Glutamatergic neuron (in vitro differentiated cells): ENCODE data around the gene SCPEP1. TPM values are rescaled to one million over a fixed set of nuclear protein-coding genes. Genes with fewer than 3 reads are reported as not detected.

ENCODE experiments used
- DNase-seq: peaks from one replicate; pipeline ENCODE4 v3.0.0; 2022
- H3K27ac Mint-ChIP-seq: one replicate; pipeline ENCODE4 v1.8.0; 2020; ENCODE audit warnings: mild to moderate bottlenecking, mixed read lengths, inconsistent platforms; ENCODE audit not compliant: unreplicated experiment
- H3K27me3 Mint-ChIP-seq: one replicate; pipeline ENCODE4 v1.8.0; 2020; ENCODE audit warnings: mild to moderate bottlenecking, moderate library complexity, mixed read lengths, inconsistent platforms; ENCODE audit not compliant: unreplicated experiment
- H3K36me3 Mint-ChIP-seq: one replicate; pipeline ENCODE4 v1.8.0; 2020; ENCODE audit warnings: mild to moderate bottlenecking, mixed read lengths, inconsistent platforms; ENCODE audit not compliant: unreplicated experiment
- H3K4me1 Mint-ChIP-seq: one replicate; pipeline ENCODE4 v1.8.0; 2020; ENCODE audit warnings: mild to moderate bottlenecking, low read depth, mixed read lengths, inconsistent platforms; ENCODE audit not compliant: unreplicated experiment
- H3K4me3 Mint-ChIP-seq: one replicate; pipeline ENCODE4 v1.8.0; 2020; ENCODE audit warnings: mild to moderate bottlenecking, mixed read lengths, inconsistent platforms; ENCODE audit not compliant: unreplicated experiment
- H3K9me3 Mint-ChIP-seq: one replicate; pipeline ENCODE4 v1.8.0; 2020; ENCODE audit warnings: mild to moderate bottlenecking, moderate library complexity, mixed read lengths, inconsistent platforms; ENCODE audit not compliant: unreplicated experiment
- CTCF ChIP-seq: fragments of 200-600 bp; sonication (generic); IDR thresholded peaks from one replicate; pipeline ENCODE4 v1.5.0; 2021; ENCODE audit not compliant: partially characterized antibody, unreplicated experiment
- total RNA-seq: library from RNA; stranded (reverse); fragmentation: NEBNext Ultra II Directional; extraction: Animal tissue kit (Norgen Biotek cat#: 25700); gene quantifications from one replicate; pipeline ENCODE4 v1.2.1, GENCODE V29; 2021; ENCODE audit not compliant: unreplicated experiment

Gene SCPEP1
- total RNA-seq, 1 donor from 2014 or later, result 46.9 TPM

DNA sequence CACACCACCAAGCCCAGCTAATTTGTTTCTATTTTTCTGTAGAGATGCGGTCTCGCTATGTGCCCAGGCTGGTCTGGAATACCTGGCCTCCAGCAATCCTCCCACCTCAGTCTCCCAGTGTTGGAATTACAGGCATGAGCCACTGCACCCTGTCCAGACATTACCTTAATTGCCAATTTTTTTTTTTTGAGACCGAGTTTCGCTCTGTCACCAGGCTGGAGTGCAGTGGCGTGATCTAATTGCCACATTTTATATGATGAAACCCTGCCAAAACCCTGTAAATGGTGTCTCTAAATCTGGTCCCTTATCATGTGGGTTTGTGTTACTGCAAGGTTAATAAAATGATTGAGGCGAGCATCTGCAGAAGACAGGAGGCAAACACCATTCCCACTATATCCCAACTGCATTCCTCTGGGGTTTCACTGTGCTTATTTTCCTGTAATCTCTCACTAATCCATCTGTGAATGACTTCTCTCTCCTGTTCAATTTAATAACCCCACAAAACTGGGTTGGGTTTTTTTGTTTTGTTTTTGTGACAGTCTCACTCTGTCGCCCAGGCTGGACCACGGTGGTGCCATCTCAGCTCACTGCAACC lies 44.7 kb upstream of the SCPEP1 start:
- no peak for TF ChIP-seq CTCF
- no peaks in the 10 kb centered on the region for H3K4me1 Mint-ChIP-seq
- peaks cover 3% of the 10 kb centered on the region for H3K9me3 Mint-ChIP-seq
- H3K27me3 Mint-ChIP-seq, result no peaks in the 10 kb centered on the region
- no peak overlapping the region for H3K27ac Mint-ChIP-seq
- DNase-seq, result no peak
- H3K4me3 Mint-ChIP-seq, result no peak overlapping the region
- peaks cover 10% of the 10 kb centered on the region for H3K36me3 Mint-ChIP-seq

DNA sequence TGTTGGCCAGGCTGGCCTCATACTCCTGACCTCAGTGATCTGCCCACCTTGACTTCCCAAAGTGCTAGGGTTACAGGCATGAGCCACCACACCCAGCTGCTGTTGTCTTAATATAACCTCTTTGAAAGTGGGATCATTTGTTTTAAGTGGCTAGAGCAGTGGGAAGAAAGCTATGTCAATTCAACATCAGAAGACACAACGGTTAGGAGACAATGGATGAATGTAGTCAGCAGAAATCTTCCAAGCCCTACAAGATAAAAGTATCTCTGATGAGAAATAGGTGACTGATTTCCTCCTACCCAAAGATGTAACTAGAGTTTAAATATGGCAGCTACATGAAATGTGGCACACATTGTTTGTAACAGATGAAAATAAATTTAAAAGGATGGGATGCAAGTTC lies 44.1 kb upstream of the SCPEP1 start:
- peaks cover 3% of the 10 kb centered on the region for H3K9me3 Mint-ChIP-seq
- H3K4me3 Mint-ChIP-seq, result no peak overlapping the region
- H3K27ac Mint-ChIP-seq, result no peak overlapping the region
- peaks cover 10% of the 10 kb centered on the region for H3K36me3 Mint-ChIP-seq
- no peaks in the 10 kb centered on the region for H3K4me1 Mint-ChIP-seq
- no peaks in the 10 kb centered on the region for H3K27me3 Mint-ChIP-seq
- DNase-seq, result no peak
- TF ChIP-seq CTCF, result no peak

DNA sequence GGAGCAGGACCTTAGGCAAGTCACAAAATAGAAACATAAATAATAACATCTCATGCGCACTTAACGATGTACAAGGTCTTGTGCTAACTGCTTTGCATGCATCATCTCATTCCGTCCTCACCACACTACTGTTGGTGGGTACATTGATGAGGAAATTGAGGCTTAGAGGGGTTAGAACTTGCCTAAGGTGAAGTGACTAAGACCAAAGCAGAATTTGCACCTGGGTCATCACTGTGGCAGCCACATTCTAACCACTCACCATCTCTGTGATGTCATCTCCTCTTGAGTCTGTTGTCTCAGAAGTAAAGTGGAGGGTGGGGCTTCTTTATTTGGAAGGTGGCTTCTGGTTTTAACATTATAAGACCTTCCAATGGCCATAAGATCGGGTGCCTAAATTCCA lies 43.7 kb upstream of the SCPEP1 start:
- no peak for DNase-seq
- TF ChIP-seq CTCF, result no peak
- H3K4me3 Mint-ChIP-seq, result no peak overlapping the region
- H3K27ac Mint-ChIP-seq, result no peak overlapping the region
- H3K4me1 Mint-ChIP-seq, result no peaks in the 10 kb centered on the region
- H3K27me3 Mint-ChIP-seq, result no peaks in the 10 kb centered on the region
- peaks cover 10% of the 10 kb centered on the region for H3K36me3 Mint-ChIP-seq
- H3K9me3 Mint-ChIP-seq, result peaks cover under 1% of the 10 kb centered on the region

GRCh38 chr17:56935461-56935860 lies 42.5 kb upstream of the SCPEP1 start:
- H3K36me3 Mint-ChIP-seq, result peaks cover 10% of the 10 kb centered on the region
- H3K27ac Mint-ChIP-seq, result no peak overlapping the region
- no peak for DNase-seq
- no peak for TF ChIP-seq CTCF
- H3K27me3 Mint-ChIP-seq, result no peaks in the 10 kb centered on the region
- no peaks in the 10 kb centered on the region for H3K4me1 Mint-ChIP-seq
- H3K4me3 Mint-ChIP-seq, result no peak overlapping the region
- no peaks in the 10 kb centered on the region for H3K9me3 Mint-ChIP-seq

- Mint-ChIP-seq H3K36me3 (peaks cover 10% of the 10 kb centered on the region), H3K9me3 (no peaks in the 10 kb centered on the region), H3K4me3 (no peak overlapping the region), H3K27me3 (no peaks in the 10 kb centered on the region), H3K27ac (no peak overlapping the region), H3K4me1 (no peaks in the 10 kb centered on the region)
- no peak for DNase-seq
- no peak for TF ChIP-seq CTCF
These were observed 41.1 kb upstream of the SCPEP1 start for GRCh38 chr17:56936697-56937322.
